Measurements from ENCODE around the gene CRLF1. TPM values are rescaled to one million over a fixed set of nuclear protein-coding genes. Genes with fewer than 3 reads are reported as not detected.

CRLF1 gene
- total and polyA plus RNA-seq, 2 of the 8 experiments (the other 6 are each of a cell fraction or from before 2014, with no cell fraction given): 7.2 to 10.3 TPM

DNA sequence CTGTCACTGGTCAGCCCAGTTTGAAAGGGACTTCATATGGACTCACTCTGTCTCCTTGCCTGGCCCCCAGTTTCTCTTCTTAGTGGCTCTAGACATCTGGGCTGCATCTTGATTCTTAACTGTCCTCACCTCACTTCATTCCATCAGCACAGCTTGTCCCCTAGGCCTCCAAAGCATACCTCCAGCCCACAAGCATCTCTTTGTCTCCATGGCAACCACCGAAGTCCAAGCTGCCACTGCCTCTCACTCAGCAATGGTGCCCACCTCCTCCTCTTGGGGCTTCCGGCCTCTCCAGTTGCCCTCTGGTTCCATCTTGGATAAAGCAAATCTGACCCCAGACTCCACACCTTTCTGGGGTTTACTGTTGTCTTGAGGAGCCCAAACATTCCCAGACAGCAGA lies 20.3 kb upstream of the CRLF1 start (continued):
- no peak for TF ChIP-seq FOSL1 (IDR thresholded peaks at IDR 0.05; ENCODE audit: insufficient read depth, low read depth, low read length)
- TF ChIP-seq BRCA1 (IDR thresholded peaks at IDR 0.05; ENCODE audit: low read depth, low read length): no peak
- TF ChIP-seq, protein P1, sequence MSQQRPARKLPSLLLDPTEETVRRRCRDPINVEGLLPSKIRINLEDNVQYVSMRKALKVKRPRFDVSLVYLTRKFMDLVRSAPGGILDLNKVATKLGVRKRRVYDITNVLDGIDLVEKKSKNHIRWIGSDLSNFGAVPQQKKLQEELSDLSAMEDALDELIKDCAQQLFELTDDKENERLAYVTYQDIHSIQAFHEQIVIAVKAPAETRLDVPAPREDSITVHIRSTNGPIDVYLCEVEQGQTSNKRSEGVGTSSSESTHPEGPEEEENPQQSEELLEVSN (IDR thresholded peaks at IDR 0.05): no peak
- TF ChIP-seq SUZ12 (IDR thresholded peaks at IDR 0.05; ENCODE audit: low read length): no peak

Measured in H1 (cell line).